Measurements from ENCODE around the gene ZNF784. TPM values are rescaled to one million over a fixed set of nuclear protein-coding genes. Genes with fewer than 3 reads are reported as not detected.

ZNF784 gene
- total and polyA plus RNA-seq, 2 of the 8 experiments (the other 6 are each of a cell fraction or from before 2014, with no cell fraction given), result 6.5 to 8.0 TPM

DNA sequence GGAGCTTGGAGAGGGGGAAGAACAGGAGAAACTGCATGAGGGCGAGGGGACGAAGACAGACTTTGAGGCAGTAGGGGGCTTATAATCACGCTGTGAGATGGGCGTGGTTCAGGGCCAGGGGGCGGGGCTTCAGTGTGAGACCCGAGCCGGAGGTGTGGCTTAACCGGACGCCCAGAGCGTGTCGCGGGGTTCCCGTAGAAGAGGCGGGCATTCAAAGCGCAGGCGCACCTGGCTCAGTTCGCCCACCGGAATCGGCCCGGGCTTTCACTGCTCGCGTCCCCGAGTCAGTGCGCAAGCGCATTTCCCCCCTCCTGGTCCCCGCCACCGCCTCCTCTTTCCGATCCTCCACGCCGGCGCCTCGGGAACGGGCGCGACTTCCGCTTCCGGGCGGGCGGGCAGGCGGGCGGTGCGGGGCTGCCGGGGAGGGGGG is 19.1 kb downstream of the ZNF784 start (continued):
- TF ChIP-seq TEAD4 (IDR thresholded peaks at IDR 0.05; ENCODE audit: low read depth, low read length) (no peak), KDM5A (IDR thresholded peaks at IDR 0.05; ENCODE audit: low read length) (no peak), POLR2AphosphoS5 (IDR thresholded peaks at IDR 0.05; ENCODE audit: low read depth, low read length) (peak; percentile 20; the same call in 1 of the 2 replicates), RBBP5 (IDR thresholded peaks at IDR 0.05; ENCODE audit: borderline replicate concordance, low read depth, low read length) (no peak)
